ENCODE data around the gene RAPGEF1. TPM values are rescaled to one million over a fixed set of nuclear protein-coding genes. Genes with fewer than 3 reads are reported as not detected.
"Not testable (repeated sequence)": the region's sequence is repeated elsewhere in the genome, so short reads cannot be mapped to it uniquely, and the experiment has no call there.

The RAPGEF1 gene
- polyA plus RNA-seq (ENCODE audit: insufficient read length in 3 of 3) = 10 to 100 TPM; 38.5 to 44.6 (median 39.7) TPM
- long read RNA-seq, donor 1 = 0 reads
- long read RNA-seq, donor 2, full-length matches to known transcripts = 1 of 1 reads
- long read RNA-seq, donor 2, partial matches to known transcripts = 0 of 1 reads
- long read RNA-seq, donor 2, other reads (novel, unspliced or antisense) = 0 of 1 reads
- long read RNA-seq, donor 3, full-length matches to known transcripts = 1 of 1 reads
- long read RNA-seq, donor 3, partial matches to known transcripts = 0 of 1 reads
- long read RNA-seq, donor 3, other reads (novel, unspliced or antisense) = 0 of 1 reads
- long read RNA-seq, donor 4, full-length matches to known transcripts = 2 of 2 reads
- long read RNA-seq, donor 4, partial matches to known transcripts = 0 of 2 reads
- long read RNA-seq, donor 4, other reads (novel, unspliced or antisense) = 0 of 2 reads
- long read RNA-seq, donor 5 = 0 reads
- long read RNA-seq, donor 6 = 0 reads
- long read RNA-seq, donor 7 = 0 reads
- long read RNA-seq, donor 8 = 0 reads
- long read RNA-seq, donor 9 = 0 reads
- long read RNA-seq, donor 10, full-length matches to known transcripts = 2 of 7 reads
- long read RNA-seq, donor 10, partial matches to known transcripts = 5 of 7 reads
- long read RNA-seq, donor 10, other reads (novel, unspliced or antisense) = 0 of 7 reads
- long read RNA-seq, donor 11 = 0 reads
- long read RNA-seq, donor 12, full-length matches to known transcripts = 4 of 4 reads
- long read RNA-seq, donor 12, partial matches to known transcripts = 0 of 4 reads
- long read RNA-seq, donor 12, other reads (novel, unspliced or antisense) = 0 of 4 reads
- long read RNA-seq, donor 13 = 0 reads
- long read RNA-seq, donor 14 = 0 reads
- long read RNA-seq, donor 15, full-length matches to known transcripts = 1 of 1 reads
- long read RNA-seq, donor 15, partial matches to known transcripts = 0 of 1 reads
- long read RNA-seq, donor 15, other reads (novel, unspliced or antisense) = 0 of 1 reads
- long read RNA-seq, donor 16, full-length matches to known transcripts = 1 of 1 reads
- long read RNA-seq, donor 16, partial matches to known transcripts = 0 of 1 reads
- long read RNA-seq, donor 16, other reads (novel, unspliced or antisense) = 0 of 1 reads

DNA sequence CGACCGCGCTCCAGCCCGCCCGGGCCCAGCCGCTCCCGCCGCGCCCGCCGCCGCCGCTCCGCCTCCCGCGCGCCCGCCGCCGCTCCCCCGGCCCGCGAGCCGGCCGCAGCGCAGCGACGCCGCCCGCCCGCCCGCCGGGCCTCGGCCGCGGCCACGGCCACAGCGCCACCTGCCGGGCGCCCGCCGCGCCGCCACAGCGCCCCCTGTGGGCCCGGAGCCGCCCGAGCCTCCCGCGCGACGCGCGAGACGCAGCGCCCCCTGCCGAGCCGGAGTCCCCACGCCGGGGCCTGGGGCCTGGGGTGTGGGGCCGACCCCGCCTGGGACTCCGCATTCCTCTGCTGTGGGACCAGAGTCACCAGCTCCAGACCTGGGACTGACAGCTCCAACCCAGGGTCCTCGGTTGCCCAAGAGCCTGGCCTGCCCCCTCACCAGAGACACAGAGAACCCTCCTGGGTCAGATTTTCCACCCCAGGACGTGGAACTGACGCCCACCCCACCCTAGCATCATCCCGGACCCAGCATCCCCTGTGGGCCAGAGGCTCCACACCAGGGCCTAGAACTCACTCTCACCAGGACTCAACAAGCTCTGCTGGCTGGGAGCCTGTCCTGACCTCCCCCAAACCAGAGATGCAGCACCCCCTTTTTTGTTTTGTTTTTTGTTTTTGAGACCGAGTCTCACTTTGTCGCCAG lies at the start of gene RAPGEF1:
TSS of gene RAPGEF1 (minus strand) at position 118 of the 690 bp plus-strand sequence. CDS start 246 bp downstream, outside the sequence.
- no peak for DNase-seq

DNA sequence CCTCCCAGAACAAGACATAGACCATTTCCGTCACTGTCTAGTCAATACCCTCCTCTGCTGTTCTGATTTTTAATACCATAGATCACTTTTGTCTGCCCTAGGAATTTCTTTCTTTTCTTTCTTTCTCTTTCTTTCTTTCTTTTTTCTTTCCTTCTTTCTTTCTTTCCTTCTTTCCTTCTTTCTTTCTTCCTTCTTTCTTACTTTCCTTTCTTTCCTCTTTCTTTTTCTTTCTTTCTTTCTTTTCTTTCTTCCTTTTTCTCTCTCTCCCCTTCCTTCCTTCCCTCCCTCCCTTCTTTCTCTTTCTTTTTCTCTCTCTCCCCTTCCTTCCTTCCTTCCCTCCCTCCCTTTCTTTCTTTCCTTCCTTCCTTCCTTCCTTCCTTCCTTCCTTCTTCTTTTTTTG lies 49.0 kb upstream of the RAPGEF1 start:
- no peak for DNase-seq

- DNase-seq = no peak
Observed at GRCh38 chr9:131787838-131788237, 48.0 kb upstream of the RAPGEF1 start.

GRCh38 chr9:131784748-131785501 lies 45.0 kb upstream of the RAPGEF1 start:
- DNase-seq = no peak

DNA sequence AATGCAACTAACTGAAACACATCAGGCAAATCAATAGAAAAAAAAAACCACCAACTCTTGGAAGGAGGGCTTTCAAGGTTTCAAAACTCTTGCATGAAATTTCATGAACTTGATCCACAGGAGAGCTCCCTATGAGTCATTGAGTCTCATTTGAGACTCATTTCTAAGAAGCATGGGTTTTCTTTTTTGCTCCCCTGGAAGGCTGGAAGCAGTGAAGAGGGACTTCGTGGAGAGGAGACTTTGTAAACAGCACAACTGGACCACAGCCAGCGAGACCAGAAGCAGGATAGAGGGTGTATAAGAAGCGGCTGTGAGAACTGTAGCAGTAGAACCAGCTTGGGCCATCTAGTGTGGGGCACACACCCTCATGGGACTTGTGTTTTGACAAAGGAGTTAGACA lies 41.2 kb upstream of the RAPGEF1 start:
- no peak for DNase-seq

DNA sequence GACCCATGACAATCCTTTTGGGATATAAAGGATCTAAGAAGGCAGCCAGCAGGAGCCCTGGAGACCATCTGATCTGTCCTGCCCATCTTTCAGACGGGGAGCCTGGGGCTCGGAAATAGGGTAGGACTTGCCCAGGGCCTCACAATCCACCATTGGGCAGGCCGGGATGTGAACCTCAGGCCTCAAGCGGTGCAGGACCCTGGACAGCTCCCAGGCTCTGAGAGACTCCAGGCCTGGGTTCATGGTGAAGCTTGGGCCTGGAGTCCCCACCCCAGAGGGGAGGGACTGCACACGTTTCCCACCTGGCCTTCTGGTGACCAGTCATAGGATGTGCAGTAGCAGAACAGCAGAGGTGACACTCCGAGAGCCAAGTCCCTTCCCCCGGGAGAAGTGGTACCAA lies 36.6 kb upstream of the RAPGEF1 start:
- DNase-seq = peak; percentile 62

DNA sequence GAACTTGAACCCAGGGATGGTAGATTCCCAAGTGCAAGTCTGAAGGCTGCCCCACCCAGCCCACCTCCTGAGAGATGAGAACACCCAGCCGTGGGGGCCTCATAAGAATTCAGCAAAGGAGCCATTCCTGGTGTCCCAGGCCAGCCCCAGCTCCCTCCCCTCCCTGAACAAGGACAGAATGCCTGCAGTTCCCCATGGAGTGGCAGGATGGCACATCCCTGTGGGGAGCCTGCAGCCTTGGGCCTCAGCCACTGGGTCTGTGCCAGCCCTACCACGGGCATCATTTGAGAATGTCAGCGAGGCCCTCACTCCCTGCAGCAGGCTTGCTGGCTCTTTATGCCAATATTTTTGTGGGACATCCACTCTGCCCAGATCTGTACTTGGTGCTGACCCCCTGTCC lies 36.2 kb upstream of the RAPGEF1 start:
- DNase-seq = no peak

DNA sequence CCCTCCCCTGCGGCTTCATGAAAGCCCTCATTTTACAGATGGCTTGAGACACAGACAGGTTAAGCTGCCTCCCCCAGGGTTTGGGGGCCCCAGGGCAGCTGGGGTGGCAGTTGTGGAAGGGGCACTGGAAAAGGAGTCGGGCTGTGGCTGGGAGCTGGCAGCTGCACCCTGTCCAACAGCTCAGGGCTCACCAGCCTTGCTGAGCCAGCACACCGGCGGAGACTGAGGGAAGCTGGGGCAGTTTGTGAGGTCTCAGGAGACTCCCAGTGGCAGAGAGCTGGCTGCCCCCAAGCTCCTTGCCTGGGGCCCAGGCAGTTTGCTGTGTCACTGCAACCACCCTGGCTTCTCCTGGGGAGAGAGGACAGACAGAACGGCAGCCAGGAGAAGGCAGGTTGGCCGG lies 34.8 kb upstream of the RAPGEF1 start:
- DNase-seq = no peak

- peak; percentile 87 for DNase-seq
Observed at GRCh38 chr9:131773911-131774379, 34.1 kb upstream of the RAPGEF1 start.

DNA sequence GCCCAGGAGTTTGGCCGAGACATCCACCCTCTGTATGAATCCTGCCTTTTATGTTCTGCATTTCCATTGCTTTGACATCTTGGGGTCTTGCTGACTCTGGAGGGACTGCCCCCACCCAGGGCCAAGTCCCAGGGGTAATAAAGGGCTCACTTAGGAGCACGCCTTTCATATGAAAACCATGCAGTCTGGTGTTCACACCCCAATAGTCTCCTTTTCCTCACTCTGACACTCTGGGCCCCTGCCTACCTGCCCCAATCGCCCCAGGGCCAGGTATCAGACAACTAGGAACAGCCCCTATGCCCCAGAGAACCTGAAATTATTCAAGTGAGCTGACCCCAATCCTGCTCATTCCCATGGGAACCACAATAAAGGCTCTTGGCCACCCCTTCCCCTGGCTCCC lies 33.1 kb upstream of the RAPGEF1 start:
- DNase-seq = no peak

DNA sequence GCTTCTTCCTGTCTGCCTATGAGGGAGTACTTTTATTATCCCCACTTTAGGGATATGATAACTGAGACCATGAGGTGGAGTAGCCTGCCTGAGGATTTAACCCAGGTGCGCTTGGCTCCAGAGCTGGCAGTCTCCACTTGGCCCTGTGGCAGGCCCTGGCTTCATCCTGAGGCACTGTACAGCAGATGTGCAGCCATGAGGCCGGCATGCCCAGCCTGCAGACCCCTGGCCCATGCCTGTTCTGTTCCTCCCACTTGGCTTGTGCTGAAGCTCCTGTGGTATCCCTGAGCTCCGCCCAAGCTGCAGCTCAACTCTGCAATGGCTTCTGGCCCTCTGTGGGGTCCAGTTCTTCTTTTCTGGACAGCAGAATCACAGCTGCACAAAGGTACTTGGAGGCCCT lies 31.8 kb upstream of the RAPGEF1 start:
- DNase-seq = no peak

DNA sequence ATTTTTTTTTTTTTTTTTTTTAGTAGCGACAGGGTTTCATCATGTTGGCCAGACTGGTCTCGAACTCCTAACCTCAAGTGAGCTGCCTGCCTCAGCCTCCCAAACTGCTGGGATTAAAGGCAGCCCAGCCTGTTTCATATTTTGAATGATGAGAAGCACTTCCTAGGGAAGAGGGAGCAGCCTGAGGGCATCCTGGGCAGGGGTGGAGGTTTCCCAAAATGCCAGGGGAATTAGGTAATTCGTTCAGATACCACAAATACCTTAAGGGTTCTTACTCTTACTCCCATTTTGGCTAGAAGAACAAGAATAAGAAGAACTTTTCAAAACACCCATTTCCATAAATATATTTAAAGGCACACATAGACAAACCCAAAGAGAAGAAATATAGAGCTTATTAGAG lies 29.5 kb upstream of the RAPGEF1 start:
- no peak for DNase-seq

DNA sequence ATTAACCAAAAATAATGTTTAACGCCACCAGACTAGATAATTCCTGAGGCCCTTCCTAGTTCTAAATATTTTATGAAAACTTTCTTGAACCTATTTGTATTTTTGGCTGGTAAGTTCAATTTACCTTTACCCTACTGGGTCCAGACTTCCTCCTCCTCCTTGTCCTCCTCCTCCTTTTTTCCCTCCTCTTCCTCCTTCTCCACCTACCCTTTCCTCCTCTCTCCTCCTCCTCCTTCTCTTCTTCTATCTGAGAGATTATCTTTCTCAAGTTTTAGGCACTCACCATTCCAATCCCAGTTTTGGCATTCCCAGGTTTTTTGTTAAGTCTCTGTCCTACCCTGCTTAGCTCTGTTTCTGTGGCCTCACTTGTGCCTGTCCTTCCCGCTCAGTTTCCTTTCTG lies 24.7 kb upstream of the RAPGEF1 start:
- no peak for DNase-seq

- no peak for DNase-seq
Observed at GRCh38 chr9:131762356-131762932, 22.6 kb upstream of the RAPGEF1 start.

DNA sequence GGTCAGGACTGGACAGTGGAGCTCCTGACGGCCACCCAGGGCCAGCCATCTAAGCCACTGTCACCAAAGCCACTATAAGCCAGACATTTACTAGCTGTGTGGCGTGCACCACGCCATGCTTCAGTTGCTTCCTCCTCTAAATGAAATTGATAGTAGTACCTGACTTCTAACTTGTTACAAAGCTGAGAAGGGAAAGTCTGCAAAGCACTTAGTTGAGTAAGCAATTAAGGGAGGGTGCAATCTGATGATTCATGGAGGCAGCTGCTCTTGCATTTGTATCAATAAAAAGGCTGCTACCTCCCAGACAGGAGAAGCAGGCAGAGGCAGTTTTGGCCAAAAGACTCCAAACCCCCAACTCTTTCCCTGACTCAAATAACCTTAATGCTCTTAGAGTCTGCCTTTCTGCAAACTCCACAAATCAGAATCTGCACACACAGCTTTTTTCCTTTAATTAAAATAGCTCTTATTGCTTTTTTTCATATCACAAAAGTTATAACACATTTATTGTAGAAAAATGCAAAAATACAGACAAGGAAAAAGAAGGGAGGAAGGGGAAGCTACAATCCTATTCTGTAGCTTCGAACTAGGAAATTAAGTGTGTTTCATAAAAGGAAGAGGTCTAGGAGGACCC lies 19.3 kb upstream of the RAPGEF1 start:
- no peak for DNase-seq

- DNase-seq = no peak
Observed at GRCh38 chr9:131757549-131757948, 17.7 kb upstream of the RAPGEF1 start.

GRCh38 chr9:131755541-131756198 lies 15.8 kb upstream of the RAPGEF1 start:
- peak; percentile 84 for DNase-seq

- DNase-seq = no peak
Observed at GRCh38 chr9:131754846-131755245, 15.0 kb upstream of the RAPGEF1 start.

DNA sequence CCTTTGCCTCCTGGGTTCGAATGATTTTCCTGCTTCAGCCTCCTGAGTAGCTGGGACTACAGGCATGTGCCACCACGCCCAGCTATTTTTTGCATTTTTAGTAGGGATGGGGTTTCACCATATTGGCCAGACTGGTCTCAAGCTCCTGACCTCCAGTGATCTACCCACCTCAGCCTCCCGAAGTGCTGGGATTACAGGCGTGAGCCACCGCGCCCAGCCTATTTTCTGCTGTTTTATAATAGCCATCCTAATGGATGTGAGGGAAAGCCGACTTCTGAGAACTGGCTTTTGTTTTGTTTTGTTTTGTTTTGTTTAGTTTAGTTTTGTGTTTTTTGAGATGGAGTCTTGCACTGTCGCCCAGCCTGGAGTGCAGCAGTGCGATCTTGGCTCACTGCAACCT lies 13.9 kb upstream of the RAPGEF1 start:
- not testable (repeated sequence) for DNase-seq
